ENCODE results near the gene CHP2. TPM values are rescaled to one million over a fixed set of nuclear protein-coding genes. Genes with fewer than 3 reads are reported as not detected.
"Not testable (repeated sequence)": the region's sequence is repeated elsewhere in the genome, so short reads cannot be mapped to it uniquely, and the experiment has no call there.

Gene CHP2
- polyA plus RNA-seq, 1 of the 3 experiments (the other 2 are of a cell fraction), result not detected

GRCh38 chr16:23734176-23734893 is 20.5 kb upstream of the CHP2 start:
- Histone ChIP-seq H2AFZ (ENCODE audit: low read depth) (no peak overlapping the region), H3K9ac (no peak overlapping the region), H3K4me2 (no peak overlapping the region), H4K20me1 (ENCODE audit: insufficient read depth) (no peaks in the 10 kb centered on the region), H3K4me1 (ENCODE audit: control insufficient read depth in 1 of 2, insufficient read depth in 2 of 2, low read depth in 1 of 2, low read length in 1 of 2) (no peaks in the 10 kb centered on the region), H3K9me3 (no peaks in the 10 kb centered on the region), H3K79me2 (ENCODE audit: insufficient read depth) (no peaks in the 10 kb centered on the region), H3K27me3 (ENCODE audit: insufficient read depth) (peaks cover 5% of the 10 kb centered on the region; the same call in 1 of the 2 replicates), H3F3A (replicated peaks; ENCODE audit: insufficient read depth) (no peaks in the 10 kb centered on the region), H3K36me3 (replicated peaks in 1 of 2; ENCODE audit: control insufficient read depth in 1 of 2, insufficient read depth in 2 of 2, low read length in 1 of 2) (no peaks in the 10 kb centered on the region), H3K9me2 (no peaks in the 10 kb centered on the region), H3K4me3 (ENCODE audit: low read depth in 2 of 2, low read length in 1 of 2) (no peak overlapping the region), H3K27ac (ENCODE audit: low read depth in 2 of 2, low read length in 1 of 2) (no peak overlapping the region)
- CTCF ChIA-PET, result interaction anchor here (0.6 to 1.3 kb wide), 8 partner anchors 10 to 282 kb away, joined by 3 to 4 read pairs (median 3); partner anchors contain the start of gene CHP2
- no peak for TF ChIP-seq USF1 (IDR thresholded peaks at IDR 0.05; ENCODE audit: borderline replicate concordance, low read depth)
- WGBS (ENCODE audit: low lambda C conversion rate), result 57% methylated on average over 19 of the region's 19 CpGs
- no peak for DNase-seq
- POLR2A ChIA-PET, result interaction anchor here (0.6 kb wide), 2 partner anchors 19 to 790 kb away, joined by 3 to 4 read pairs; no protein-coding TSS in a partner anchor

- H3K27me3 ChIP-seq (ENCODE audit: insufficient read depth); H3K4me3 ChIP-seq (ENCODE audit: low read depth in 2 of 2, low read length in 1 of 2); H3K4me1 ChIP-seq (ENCODE audit: control insufficient read depth in 1 of 2, insufficient read depth in 2 of 2, low read depth in 1 of 2, low read length in 1 of 2); DNase-seq; H2AFZ ChIP-seq (ENCODE audit: low read depth); H3K9me2 ChIP-seq; H3K36me3 ChIP-seq (replicated peaks in 1 of 2; ENCODE audit: control insufficient read depth in 1 of 2, insufficient read depth in 2 of 2, low read length in 1 of 2); POLR2A ChIA-PET; H3K79me2 ChIP-seq (ENCODE audit: insufficient read depth); H3K27ac ChIP-seq (ENCODE audit: low read depth in 2 of 2, low read length in 1 of 2); H3F3A ChIP-seq (replicated peaks; ENCODE audit: insufficient read depth); CTCF ChIA-PET; H3K4me2 ChIP-seq; H4K20me1 ChIP-seq (ENCODE audit: insufficient read depth); H3K9ac ChIP-seq; H3K9me3 ChIP-seq: not testable (repeated sequence)
- WGBS (ENCODE audit: low lambda C conversion rate), result 50% methylated on average over 1 of the region's 1 CpG
Measured at GRCh38 chr16:23737423-23738028, 17.3 kb upstream of the CHP2 start.

- Histone ChIP-seq H3K27me3 (ENCODE audit: insufficient read depth) (peaks cover 19% of the 10 kb centered on the region; the same call in 1 of the 2 replicates), H2AFZ (ENCODE audit: low read depth) (no peak overlapping the region), H3K4me2 (no peak overlapping the region), H3K4me1 (ENCODE audit: control insufficient read depth in 1 of 2, insufficient read depth in 2 of 2, low read depth in 1 of 2, low read length in 1 of 2) (no peaks in the 10 kb centered on the region), H3K9ac (no peak overlapping the region), H3K36me3 (replicated peaks in 1 of 2; ENCODE audit: control insufficient read depth in 1 of 2, insufficient read depth in 2 of 2, low read length in 1 of 2) (no peaks in the 10 kb centered on the region), H3K27ac (ENCODE audit: low read depth in 2 of 2, low read length in 1 of 2) (no peak overlapping the region), H3F3A (replicated peaks; ENCODE audit: insufficient read depth) (no peaks in the 10 kb centered on the region), H3K4me3 (ENCODE audit: low read depth in 2 of 2, low read length in 1 of 2) (no peak overlapping the region), H3K79me2 (ENCODE audit: insufficient read depth) (no peaks in the 10 kb centered on the region), H3K9me2 (no peaks in the 10 kb centered on the region), H4K20me1 (ENCODE audit: insufficient read depth) (no peaks in the 10 kb centered on the region), H3K9me3 (no peaks in the 10 kb centered on the region)
- ChIA-PET CTCF (no interaction called here), POLR2A (no interaction called here)
- TF ChIP-seq GABPA (IDR thresholded peaks at IDR 0.05; ENCODE audit: low read depth), result no peak
- no peak for TF ChIP-seq POLR2AphosphoS5 (IDR thresholded peaks at IDR 0.05; ENCODE audit: low read depth, low read length)
- no peak for TF ChIP-seq SIN3A (IDR thresholded peaks at IDR 0.05; ENCODE audit: borderline replicate concordance, low read depth, low read length)
- TF ChIP-seq FOXJ3 (CRISPR knock-in tag; IDR thresholded peaks at IDR 0.05), result no peak
- TF ChIP-seq REST (IDR thresholded peaks at IDR 0.05; ENCODE audit: low read depth, low read length), result no peak
- TF ChIP-seq RAD21 (IDR thresholded peaks at IDR 0.05; ENCODE audit: low read length), result no peak
- no peak for TF ChIP-seq MEF2A (IDR thresholded peaks at IDR 0.05; ENCODE audit: borderline replicate concordance, low read depth)
- 5% methylated on average over 1 of the region's 1 CpG for WGBS (ENCODE audit: low lambda C conversion rate)
- DNase-seq, result no peak
Measured at GRCh38 chr16:23739516-23739915, 15.3 kb upstream of the CHP2 start.
